Measurements from ENCODE around the gene EPHA6. TPM values are rescaled to one million over a fixed set of nuclear protein-coding genes. Genes with fewer than 3 reads are reported as not detected.
A peak's percentile ranks its signal among the peaks of the same experiment; 100 is the strongest.

The EPHA6 gene
- total RNA-seq, 1 donor: not detected

- H3K4me3 ChIP-seq (ENCODE audit: low read depth, low read length): no peak overlapping the region
- DNase-seq (ENCODE audit: low read depth): no peak
- TF ChIP-seq CTCF (IDR thresholded peaks at IDR 0.05; ENCODE audit: insufficient read depth, low read length): no peak
Measured at GRCh38 chr3:96844204-96844514, 29.8 kb downstream of the EPHA6 start.

- TF ChIP-seq CTCF (IDR thresholded peaks at IDR 0.05; ENCODE audit: insufficient read depth, low read length): no peak
- H3K4me3 ChIP-seq (ENCODE audit: low read depth, low read length): no peak overlapping the region
- no peak for DNase-seq (ENCODE audit: low read depth)
Measured at GRCh38 chr3:96852849-96853248, 38.5 kb downstream of the EPHA6 start.

- no peak for TF ChIP-seq CTCF (IDR thresholded peaks at IDR 0.05; ENCODE audit: insufficient read depth, low read length)
- DNase-seq (ENCODE audit: low read depth): no peak
- no peak overlapping the region for H3K4me3 ChIP-seq (ENCODE audit: low read depth, low read length)
Measured at GRCh38 chr3:96860882-96861281, 46.5 kb downstream of the EPHA6 start.

GRCh38 chr3:96863129-96863740 lies 48.8 kb downstream of the EPHA6 start:
- peak; percentile 51 for TF ChIP-seq CTCF (IDR thresholded peaks at IDR 0.05; ENCODE audit: insufficient read depth, low read length)
- peak; percentile 19 for DNase-seq (ENCODE audit: low read depth)
- H3K4me3 ChIP-seq (ENCODE audit: low read depth, low read length): no peak overlapping the region

GRCh38 chr3:96865605-96866004 lies 51.2 kb downstream of the EPHA6 start:
- no peak overlapping the region for H3K4me3 ChIP-seq (ENCODE audit: low read depth, low read length)
- no peak for DNase-seq (ENCODE audit: low read depth)
- TF ChIP-seq CTCF (IDR thresholded peaks at IDR 0.05; ENCODE audit: insufficient read depth, low read length): no peak

- no peak overlapping the region for H3K4me3 ChIP-seq (ENCODE audit: low read depth, low read length)
- TF ChIP-seq CTCF (IDR thresholded peaks at IDR 0.05; ENCODE audit: insufficient read depth, low read length): no peak
- DNase-seq (ENCODE audit: low read depth): no peak
Measured at GRCh38 chr3:96869316-96869715, 54.9 kb downstream of the EPHA6 start.

- no peak for DNase-seq (ENCODE audit: low read depth)
- no peak for TF ChIP-seq CTCF (IDR thresholded peaks at IDR 0.05; ENCODE audit: insufficient read depth, low read length)
- H3K4me3 ChIP-seq (ENCODE audit: low read depth, low read length): no peak overlapping the region
Measured at GRCh38 chr3:96877510-96877909, 63.1 kb downstream of the EPHA6 start.
